ENCODE data around the gene JMJD1C.

The JMJD1C gene

GRCh38 chr10:63368365-63368764, 97.4 kb downstream of the JMJD1C start:
- no peak overlapping the region for H3K27ac ChIP-seq
- TF ChIP-seq ZFX (IDR thresholded peaks at IDR 0.05) (no peak), CTCF (conservative IDR thresholded peaks at IDR 0.05) (no peak)

- no peak overlapping the region for H3K27ac ChIP-seq
- TF ChIP-seq CTCF (conservative IDR thresholded peaks at IDR 0.05), result no peak
- no peak for TF ChIP-seq ZFX (IDR thresholded peaks at IDR 0.05)
These were observed 98.8 kb downstream of the JMJD1C start for GRCh38 chr10:63366933-63367332.

- TF ChIP-seq CTCF (conservative IDR thresholded peaks at IDR 0.05), result no peak
- TF ChIP-seq ZFX (IDR thresholded peaks at IDR 0.05), result no peak
- no peak overlapping the region for H3K27ac ChIP-seq
These were observed 99.6 kb downstream of the JMJD1C start for GRCh38 chr10:63365976-63366765.

- TF ChIP-seq CTCF (conservative IDR thresholded peaks at IDR 0.05) (no peak), ZFX (IDR thresholded peaks at IDR 0.05) (no peak)
- H3K27ac ChIP-seq, result no peak overlapping the region
These were observed 100.9 kb downstream of the JMJD1C start for GRCh38 chr10:63364918-63365317.

- no peak overlapping the region for H3K27ac ChIP-seq
- TF ChIP-seq ZFX (IDR thresholded peaks at IDR 0.05) (no peak), CTCF (conservative IDR thresholded peaks at IDR 0.05) (no peak)
These were observed 101.8 kb downstream of the JMJD1C start for GRCh38 chr10:63363951-63364350.

- no peak for TF ChIP-seq CTCF (conservative IDR thresholded peaks at IDR 0.05)
- no peak for TF ChIP-seq ZFX (IDR thresholded peaks at IDR 0.05)
These were observed 110.1 kb downstream of the JMJD1C start for GRCh38 chr10:63355682-63356081.

GRCh38 chr10:63352976-63353375, 112.8 kb downstream of the JMJD1C start:
- no peak for TF ChIP-seq ZFX (IDR thresholded peaks at IDR 0.05)
- no peak for TF ChIP-seq CTCF (conservative IDR thresholded peaks at IDR 0.05)
- no peak overlapping the region for H3K27ac ChIP-seq

More at GRCh38 chr10:63355682-63356081, 110.1 kb downstream of the JMJD1C start:
- no peak overlapping the region for H3K27ac ChIP-seq

Data from C4-2B (cell line).